GM23338 (cell line): ENCODE results near the gene PPP1CC. TPM values are rescaled to one million over a fixed set of nuclear protein-coding genes. Genes with fewer than 3 reads are reported as not detected.

ENCODE experiments used
- ATAC-seq: fragments of 200-7000 bp; cut with Tn5 transposase; 3 replicates; pipeline ENCODE4 v1.9.1; 2020
- DNase-seq: peaks from one replicate; pipeline ENCODE4 v3.0.0-alpha.2; 2015; ENCODE audit warnings: low spot score
- H2AFZ ChIP-seq: fragments of 200-600 bp; sonication (generic); 2 replicates; pipeline ENCODE4 v1.8.0; 2016; ENCODE audit warnings: antibody characterized with exemption, mild to moderate bottlenecking, moderate library complexity
- H3F3A ChIP-seq: fragments of 200-600 bp; sonication (generic); replicated peaks from 2 replicates; pipeline ENCODE4 v1.8.0; 2017; ENCODE audit warnings: antibody characterized with exemption, mixed run types, low read depth
- H3K27ac ChIP-seq: fragments of 200-600 bp; sonication (generic); 2 replicates; pipeline ENCODE4 v1.6.1; 2016; ENCODE audit warnings: low read depth
- H3K27me3 ChIP-seq: fragments of 200-600 bp; sonication (generic); 2 replicates; pipeline ENCODE4 v1.8.0; 2016; ENCODE audit warnings: mild to moderate bottlenecking, mixed run types, moderate library complexity; ENCODE audit not compliant: insufficient read depth
- H3K36me3 ChIP-seq: fragments of 200-600 bp; sonication (generic); 2 replicates; pipeline ENCODE4 v1.8.0; 2016; ENCODE audit warnings: mild to moderate bottlenecking; ENCODE audit not compliant: insufficient read depth
- H3K4me1 ChIP-seq: fragments of 200-600 bp; sonication (generic); 2 replicates; pipeline ENCODE4 v1.8.0; 2016; ENCODE audit warnings: mild to moderate bottlenecking, moderate library complexity; ENCODE audit not compliant: insufficient read depth
- H3K4me2 ChIP-seq: fragments of 200-600 bp; sonication (generic); 2 replicates; pipeline ENCODE4 v1.7.1; 2017; ENCODE audit warnings: mixed run types
- H3K4me3 ChIP-seq: fragments of 200-600 bp; sonication (generic); 2 replicates; pipeline ENCODE4 v1.6.1; 2016; ENCODE audit warnings: mixed run types
- H3K79me2 ChIP-seq: fragments of 200-600 bp; sonication (generic); replicated peaks from 2 replicates; pipeline ENCODE4 v1.8.0; 2017; ENCODE audit warnings: mild to moderate bottlenecking; ENCODE audit not compliant: insufficient read depth
- H3K9me2 ChIP-seq: fragments of 200-600 bp; sonication (generic); 2 replicates; pipeline ENCODE4 v1.8.0; 2017; ENCODE audit not compliant: insufficient read depth
- H4K20me1 ChIP-seq: fragments of 200-600 bp; sonication (generic); replicated peaks from 2 replicates; pipeline ENCODE4 v1.8.0; 2017; ENCODE audit warnings: mild to moderate bottlenecking; ENCODE audit not compliant: insufficient read depth
- H3K27ac Mint-ChIP-seq: 2 replicates; pipeline ENCODE4 v1.8.0; 2020; ENCODE audit warnings: inconsistent platforms, mild to moderate bottlenecking, moderate library complexity, mixed read lengths
- H3K27me3 Mint-ChIP-seq: 3 replicates; pipeline ENCODE4 v1.8.0; 2022; ENCODE audit warnings: low read depth, mild to moderate bottlenecking, moderate library complexity, mixed read lengths, inconsistent platforms; ENCODE audit not compliant: insufficient read depth, poor library complexity
- H3K36me3 Mint-ChIP-seq: 3 replicates; pipeline ENCODE4 v1.8.0; 2021; ENCODE audit warnings: low read depth, mild to moderate bottlenecking, inconsistent platforms, moderate library complexity, mixed read lengths
- H3K4me1 Mint-ChIP-seq: 3 replicates; pipeline ENCODE4 v1.8.0; 2020; ENCODE audit warnings: mild to moderate bottlenecking, inconsistent platforms, mixed read lengths
- H3K4me3 Mint-ChIP-seq: 3 replicates; pipeline ENCODE4 v1.8.0; 2021; ENCODE audit warnings: moderate library complexity, mild to moderate bottlenecking, inconsistent platforms, mixed read lengths
- H3K9me3 Mint-ChIP-seq: 3 replicates; pipeline ENCODE4 v1.8.0; 2020; ENCODE audit warnings: moderate library complexity, mild to moderate bottlenecking, inconsistent platforms, mixed read lengths
- CREB1 ChIP-seq: fragments of 250-450 bp; sonication (Bioruptor Pico); IDR thresholded peaks from 2 replicates; pipeline ENCODE4 v1.5.0; 2020; ENCODE audit warnings: low read depth, mild to moderate bottlenecking, moderate library complexity
- CTCF ChIP-seq, 2 experiments: fragments of 200-600 bp in 1 of 2; sonication (generic) in 1 of 2; conservative IDR thresholded peaks; 2 replicates each; pipeline versions ENCODE4 v1.5.1 to v1.6.1; 2016 to 2017; ENCODE audit warnings: antibody characterized with exemption in 2 of 2, low read depth in 2 of 2, mild to moderate bottlenecking in 2 of 2, moderate library complexity in 1 of 2
- ETS1 ChIP-seq: IDR thresholded peaks from 2 replicates; pipeline ENCODE4 v1.6.1; 2016; ENCODE audit warnings: antibody characterized with exemption
- EZH2 ChIP-seq: fragments of 200-600 bp; sonication (generic); IDR thresholded peaks from one replicate; pipeline ENCODE4 v1.8.0; 2017; ENCODE audit warnings: antibody characterized with exemption, mild to moderate bottlenecking, low read depth; ENCODE audit not compliant: unreplicated experiment
- EZH2phosphoT487 ChIP-seq: fragments of 200-600 bp; sonication (generic); IDR thresholded peaks from one replicate; pipeline ENCODE4 v1.8.1; 2018; ENCODE audit warnings: antibody characterized with exemption; ENCODE audit not compliant: unreplicated experiment
- JUNB ChIP-seq: IDR thresholded peaks from one replicate; pipeline ENCODE4 v1.6.1; 2016; ENCODE audit warnings: antibody characterized with exemption; ENCODE audit not compliant: unreplicated experiment
- NANOG ChIP-seq: IDR thresholded peaks from 2 replicates; pipeline ENCODE4 v1.6.1; 2016; ENCODE audit warnings: antibody characterized with exemption, borderline replicate concordance
- POLR2AphosphoS5 ChIP-seq: IDR thresholded peaks from 2 replicates; pipeline ENCODE4 v1.6.1; 2016; ENCODE audit warnings: antibody characterized with exemption, low read depth
- REST ChIP-seq: IDR thresholded peaks from one replicate; pipeline ENCODE4 v1.6.1; 2018; ENCODE audit warnings: antibody characterized with exemption; ENCODE audit not compliant: unreplicated experiment
- STAT1 ChIP-seq: IDR thresholded peaks from one replicate; pipeline ENCODE4 v1.6.1; 2016; ENCODE audit warnings: antibody characterized with exemption; ENCODE audit not compliant: unreplicated experiment
- ZNF114 ChIP-seq: fragments of 250-450 bp; sonication (Bioruptor Pico); IDR thresholded peaks from 2 replicates; pipeline ENCODE4 v1.5.0; 2020; ENCODE audit warnings: mild to moderate bottlenecking, moderate library complexity
- ZNF331 ChIP-seq: fragments of 250-450 bp; sonication (Bioruptor Pico); IDR thresholded peaks from 2 replicates; pipeline ENCODE4 v1.5.0; 2020; ENCODE audit warnings: low read depth, mild to moderate bottlenecking, moderate library complexity
- ZNF462 ChIP-seq: fragments of 250-450 bp; sonication (Bioruptor Pico); IDR thresholded peaks from 2 replicates; pipeline ENCODE4 v1.5.0; 2020; ENCODE audit warnings: mild to moderate bottlenecking, moderate library complexity
- polyA plus RNA-seq: library from polyadenylated mRNA; unstranded; fragments of >200 nt; fragmentation: Nextera tagmentation; extraction: Ambion mirVana; gene quantifications from 2 replicates; pipeline ENCODE4 v1.2.1, GENCODE V29; 2016
- total RNA-seq: library from RNA; depleted of rRNA; stranded (reverse); fragments of >200 nt; shearing (Covaris generic); gene quantifications from 2 replicates; pipeline ENCODE4 v1.2.3, GENCODE V29; 2014

PPP1CC gene
- total and polyA plus RNA-seq, 2 experiments from 2014 or later, result 276 to 501 TPM

- H3F3A ChIP-seq, result no peaks in the 10 kb centered on the region
- H3K9me3 Mint-ChIP-seq, result no peaks in the 10 kb centered on the region
- TF ChIP-seq NANOG (no peak), EZH2phosphoT487 (no peak), POLR2AphosphoS5 (no peak), ETS1 (no peak), EZH2 (no peak), JUNB (no peak), ZNF114 (CRISPR knock-in tag) (no peak), STAT1 (no peak), ZNF331 (CRISPR knock-in tag) (no peak), REST (no peak), ZNF462 (no peak), CTCF (conservative IDR thresholded peaks at IDR 0.05; ENCODE audit: low read depth in 2 of 2) (no peak), CREB1 (CRISPR knock-in tag) (no peak)
- no peaks in the 10 kb centered on the region for H3K36me3 ChIP-seq
- H3K4me1 ChIP-seq, result peaks cover 9% of the 10 kb centered on the region; the same call in 1 of the 2 replicates
- ATAC-seq, result no peak
- peaks cover 9% of the 10 kb centered on the region for H3K27me3 Mint-ChIP-seq
- H3K36me3 Mint-ChIP-seq, result peaks cover 12% of the 10 kb centered on the region
- H3K4me3 ChIP-seq, result no peak overlapping the region
- H3K4me1 Mint-ChIP-seq, result peaks cover 10% of the 10 kb centered on the region
- no peaks in the 10 kb centered on the region for H3K27me3 ChIP-seq
- no peak overlapping the region for H2AFZ ChIP-seq
- H3K79me2 ChIP-seq, result peaks cover 36% of the 10 kb centered on the region
- H3K9me2 ChIP-seq, result no peaks in the 10 kb centered on the region
- no peak overlapping the region for H3K27ac Mint-ChIP-seq
- peaks cover 14% of the 10 kb centered on the region for H4K20me1 ChIP-seq
- H3K27ac ChIP-seq, result 0 out of 2 replicates have a peak overlapping the region, but pooled peaks have one; percentile 55
- no peak overlapping the region for H3K4me3 Mint-ChIP-seq
- no peak overlapping the region for H3K4me2 ChIP-seq
- DNase-seq, result no peak
Measured at GRCh38 chr12:110745542-110746284, 3.0 kb upstream of the PPP1CC start.
